OCI-LY7 (cell line): ENCODE data around the gene ARHGAP23.

Source experiments
- CTCF ChIP-seq: fragments of 200-600 bp; sonication (generic); conservative IDR thresholded peaks from 2 replicates; pipeline ENCODE4 v1.5.1; 2014; ENCODE audit warnings: mild to moderate bottlenecking, antibody characterized with exemption, low read length, moderate library complexity, mixed read lengths
- EZH2phosphoT487 ChIP-seq: fragments of 200-600 bp; sonication (generic); IDR thresholded peaks from 2 replicates; pipeline ENCODE4 v1.6.1; 2018; ENCODE audit warnings: low read depth, borderline replicate concordance, mild to moderate bottlenecking, mixed run types, antibody characterized with exemption, low read length, moderate library complexity, mixed read lengths

- TF ChIP-seq CTCF (no peak), EZH2phosphoT487 (no peak)
Measured at GRCh38 chr17:38460082-38460715, 31.9 kb downstream of the ARHGAP23 start.
